Spleen (tissue), 7 donors: ENCODE results near the gene NBL1.

Experiments used
- CTCF ChIP-seq, 11 experiments: fragments of 200-600 bp in 7 of 11; fragments of 450-650 bp in 4 of 11; sonication (generic) in 4 of 11; IDR thresholded peaks in 8 of 11; conservative IDR thresholded peaks in 3 of 11; 1 replicate in 7 of 11; 2 replicates in 4 of 11; pipeline versions ENCODE4 v1.4.0 to v1.8.0; 2016 to 2021; ENCODE audit warnings: antibody characterized with exemption in 11 of 11, inconsistent platforms in 4 of 11, mild to moderate bottlenecking in 1 of 11
- POLR2A ChIP-seq, 3 donors: fragments of 450-650 bp; IDR thresholded peaks; one replicate each; pipeline ENCODE4 v1.5.1; 2017; ENCODE audit warnings: antibody characterized with exemption in 3 of 3, mild to moderate bottlenecking in 1 of 3
- donor health status: DM: no; HTN: no; CAD: no; lungs with moderate emphysema.
- donor health status: DM: no; HTN: no; CAD: no.
- donor health status: DM: no; HTN: no; CAD: no.

GRCh38 chr1:19654886-19655717, 11.0 kb downstream of the NBL1 start:
- TF ChIP-seq CTCF (IDR thresholded peaks at IDR 0.05 in 8 of 11, conservative IDR thresholded peaks at IDR 0.05 in 3 of 11): no peak
- TF ChIP-seq POLR2A (IDR thresholded peaks at IDR 0.05): no peak
